ENCODE measurements around the gene ALDH18A1.

- TF ChIP-seq ZBTB33 (IDR thresholded peaks at IDR 0.05; ENCODE audit: extremely low read depth, insufficient replicate concordance, low read length) (no peak), POLR2AphosphoS5 (IDR thresholded peaks at IDR 0.05; ENCODE audit: low read depth, low read length) (no peak), SIN3A (IDR thresholded peaks at IDR 0.05; ENCODE audit: low read depth) (no peak), EGR1 (IDR thresholded peaks at IDR 0.05; ENCODE audit: low read depth) (no peak), ATF3 (IDR thresholded peaks at IDR 0.05) (no peak), POLR2A (IDR thresholded peaks at IDR 0.05; ENCODE audit: borderline replicate concordance, extremely low read depth, insufficient read depth, insufficient read length) (no peak)
- TF ChIP-seq, protein P1, sequence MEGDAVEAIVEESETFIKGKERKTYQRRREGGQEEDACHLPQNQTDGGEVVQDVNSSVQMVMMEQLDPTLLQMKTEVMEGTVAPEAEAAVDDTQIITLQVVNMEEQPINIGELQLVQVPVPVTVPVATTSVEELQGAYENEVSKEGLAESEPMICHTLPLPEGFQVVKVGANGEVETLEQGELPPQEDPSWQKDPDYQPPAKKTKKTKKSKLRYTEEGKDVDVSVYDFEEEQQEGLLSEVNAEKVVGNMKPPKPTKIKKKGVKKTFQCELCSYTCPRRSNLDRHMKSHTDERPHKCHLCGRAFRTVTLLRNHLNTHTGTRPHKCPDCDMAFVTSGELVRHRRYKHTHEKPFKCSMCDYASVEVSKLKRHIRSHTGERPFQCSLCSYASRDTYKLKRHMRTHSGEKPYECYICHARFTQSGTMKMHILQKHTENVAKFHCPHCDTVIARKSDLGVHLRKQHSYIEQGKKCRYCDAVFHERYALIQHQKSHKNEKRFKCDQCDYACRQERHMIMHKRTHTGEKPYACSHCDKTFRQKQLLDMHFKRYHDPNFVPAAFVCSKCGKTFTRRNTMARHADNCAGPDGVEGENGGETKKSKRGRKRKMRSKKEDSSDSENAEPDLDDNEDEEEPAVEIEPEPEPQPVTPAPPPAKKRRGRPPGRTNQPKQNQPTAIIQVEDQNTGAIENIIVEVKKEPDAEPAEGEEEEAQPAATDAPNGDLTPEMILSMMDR (IDR thresholded peaks at IDR 0.05 in 2 of 3, conservative IDR thresholded peaks at IDR 0.05 in 1 of 3; ENCODE audit: borderline replicate concordance in 1 of 3, insufficient read depth in 1 of 3, low read depth in 2 of 3, low read length in 2 of 3), result no peak
Observed at GRCh38 chr10:95564291-95564690, 92.2 kb downstream of the ALDH18A1 start.
